Measurements from ENCODE around the gene KCNQ2.

The KCNQ2 gene

GRCh38 chr20:63468421-63468820, 4.0 kb downstream of the KCNQ2 start:
- Histone ChIP-seq H3K36me3 (no peaks in the 10 kb centered on the region), H3K9me3 (no peaks in the 10 kb centered on the region), H3K4me3 (no peak overlapping the region), H3K27me3 (peaks cover 0 to 94% of the 10 kb centered on the region in 2 donors), H3K4me1 (peaks cover 0 to 13% (median 9%) of the 10 kb centered on the region in 4 donors), H3K27ac (no peak overlapping the region)
- intact Hi-C loops (cut with DNase I; ENCODE audit: low total_unique reads) = no loop called here
- no peak for TF ChIP-seq CTCF (IDR thresholded peaks at IDR 0.05)
- DNase-seq = no peak

DNA sequence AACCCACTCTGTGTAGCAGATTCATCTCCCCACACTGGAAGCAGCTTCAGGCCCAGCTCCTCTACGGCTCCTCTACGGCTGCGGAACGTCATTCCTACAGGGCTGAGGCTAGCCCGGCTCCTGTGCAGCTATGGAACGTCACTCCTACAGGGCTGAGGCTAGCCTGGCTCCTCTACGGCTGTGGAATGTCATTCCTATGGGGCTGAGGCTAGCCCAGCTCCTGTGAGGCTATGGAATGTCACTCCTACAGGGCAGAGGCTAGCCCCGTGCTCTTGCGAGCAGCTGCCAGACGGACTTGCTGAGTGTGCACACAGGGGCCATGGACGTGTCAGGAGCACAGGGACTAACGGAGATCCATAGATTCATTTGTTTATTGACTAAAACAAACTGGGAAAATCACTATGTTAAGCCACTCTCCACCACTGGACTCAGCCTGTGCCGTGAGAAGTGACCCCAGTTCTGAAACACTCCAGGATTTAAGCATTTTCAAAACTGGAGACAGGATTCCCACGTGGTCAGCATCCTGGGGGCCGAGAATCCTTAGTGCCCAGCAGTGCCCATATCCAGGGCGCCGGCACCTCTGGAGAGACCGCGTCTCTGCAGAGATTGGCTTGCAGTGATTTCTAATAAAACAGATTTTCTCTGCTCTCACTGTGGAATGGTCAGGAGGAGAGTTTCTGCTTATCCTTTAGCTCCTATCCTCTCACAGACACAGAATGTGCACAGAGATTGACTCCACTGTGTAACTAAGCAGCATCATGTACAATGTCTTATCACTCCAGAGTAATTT, 5.0 kb downstream of the KCNQ2 start:
- Histone ChIP-seq H3K27me3 (peaks cover 0 to 98% of the 10 kb centered on the region in 2 donors), H3K36me3 (no peaks in the 10 kb centered on the region), H3K4me3 (no peak overlapping the region), H3K9me3 (no peaks in the 10 kb centered on the region), H3K4me1 (peaks cover 0 to 13% (median 9%) of the 10 kb centered on the region in 4 donors), H3K27ac (no peak overlapping the region)
- intact Hi-C loops (cut with DNase I; ENCODE audit: low total_unique reads) = no loop called here
- TF ChIP-seq CTCF (IDR thresholded peaks at IDR 0.05) = no peak
- no peak for DNase-seq

DNA sequence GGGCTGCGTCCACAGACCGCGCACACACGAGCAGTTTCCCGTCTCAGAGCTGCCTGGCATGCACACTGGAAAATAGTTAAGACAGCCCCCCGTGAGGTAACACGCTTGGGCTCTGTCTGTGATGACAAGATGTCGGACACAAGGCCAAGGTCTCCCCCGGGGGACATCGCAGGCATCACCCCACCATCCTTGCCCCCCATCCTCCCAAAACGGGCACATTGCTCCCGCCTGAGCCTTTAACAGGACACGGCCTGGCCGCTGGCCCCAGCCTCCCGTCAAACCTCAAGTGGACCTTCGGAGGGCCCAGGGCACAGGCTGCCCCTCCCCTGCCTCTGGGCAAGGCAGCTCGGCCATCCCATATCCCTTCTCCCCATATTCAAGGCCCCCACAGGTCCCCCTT, 5.6 kb downstream of the KCNQ2 start:
- no peak for TF ChIP-seq CTCF (IDR thresholded peaks at IDR 0.05)
- H3K36me3 ChIP-seq = no peaks in the 10 kb centered on the region
- H3K9me3 ChIP-seq = no peaks in the 10 kb centered on the region
- H3K4me3 ChIP-seq = no peak overlapping the region
- H3K27ac ChIP-seq = no peak overlapping the region
- peaks cover 0 to 8% (median 4%) of the 10 kb centered on the region in 4 donors for H3K4me1 ChIP-seq
- no peak for DNase-seq
- H3K27me3 ChIP-seq = peaks cover 0 to 99% of the 10 kb centered on the region in 2 donors
- intact Hi-C loops (cut with DNase I; ENCODE audit: low total_unique reads) = no loop called here

DNA sequence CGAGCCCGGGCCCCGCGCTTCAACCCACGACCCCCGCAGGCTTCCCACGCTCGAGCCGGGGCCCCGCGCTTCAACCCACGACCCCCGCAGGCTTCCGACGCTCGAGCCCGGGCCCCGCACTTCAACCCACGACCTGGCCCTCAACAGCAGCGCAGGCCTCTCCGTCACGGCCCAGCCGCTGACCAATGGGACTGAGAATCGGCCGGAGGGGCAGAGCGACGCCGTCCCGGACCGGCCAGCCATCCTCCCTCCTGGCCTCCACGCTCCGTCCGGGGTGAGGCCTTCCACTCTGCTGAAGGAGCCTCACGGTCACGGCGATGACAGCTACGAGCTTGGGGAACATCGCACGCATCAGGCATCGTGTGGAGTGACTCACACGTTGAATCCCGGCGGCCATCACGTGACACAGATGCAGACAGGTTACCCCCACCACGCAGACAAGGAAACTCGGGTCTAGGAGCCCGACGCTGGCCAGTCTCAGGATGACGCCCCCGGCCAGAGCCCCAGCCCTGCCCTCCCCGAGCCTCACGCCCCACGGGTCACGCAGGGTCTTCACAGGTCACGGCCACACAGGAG, 6.1 kb downstream of the KCNQ2 start:
- TF ChIP-seq CTCF (IDR thresholded peaks at IDR 0.05) = no peak
- Histone ChIP-seq H3K36me3 (no peaks in the 10 kb centered on the region), H3K4me1 (peaks cover 0 to 3% (median 0%) of the 10 kb centered on the region in 4 donors), H3K9me3 (no peaks in the 10 kb centered on the region), H3K27ac (no peak overlapping the region), H3K27me3 (peaks cover 0 to 99% of the 10 kb centered on the region in 2 donors), H3K4me3 (no peak overlapping the region)
- DNase-seq = no peak
- intact Hi-C loops (cut with DNase I; ENCODE audit: low total_unique reads) = no loop called here

DNA sequence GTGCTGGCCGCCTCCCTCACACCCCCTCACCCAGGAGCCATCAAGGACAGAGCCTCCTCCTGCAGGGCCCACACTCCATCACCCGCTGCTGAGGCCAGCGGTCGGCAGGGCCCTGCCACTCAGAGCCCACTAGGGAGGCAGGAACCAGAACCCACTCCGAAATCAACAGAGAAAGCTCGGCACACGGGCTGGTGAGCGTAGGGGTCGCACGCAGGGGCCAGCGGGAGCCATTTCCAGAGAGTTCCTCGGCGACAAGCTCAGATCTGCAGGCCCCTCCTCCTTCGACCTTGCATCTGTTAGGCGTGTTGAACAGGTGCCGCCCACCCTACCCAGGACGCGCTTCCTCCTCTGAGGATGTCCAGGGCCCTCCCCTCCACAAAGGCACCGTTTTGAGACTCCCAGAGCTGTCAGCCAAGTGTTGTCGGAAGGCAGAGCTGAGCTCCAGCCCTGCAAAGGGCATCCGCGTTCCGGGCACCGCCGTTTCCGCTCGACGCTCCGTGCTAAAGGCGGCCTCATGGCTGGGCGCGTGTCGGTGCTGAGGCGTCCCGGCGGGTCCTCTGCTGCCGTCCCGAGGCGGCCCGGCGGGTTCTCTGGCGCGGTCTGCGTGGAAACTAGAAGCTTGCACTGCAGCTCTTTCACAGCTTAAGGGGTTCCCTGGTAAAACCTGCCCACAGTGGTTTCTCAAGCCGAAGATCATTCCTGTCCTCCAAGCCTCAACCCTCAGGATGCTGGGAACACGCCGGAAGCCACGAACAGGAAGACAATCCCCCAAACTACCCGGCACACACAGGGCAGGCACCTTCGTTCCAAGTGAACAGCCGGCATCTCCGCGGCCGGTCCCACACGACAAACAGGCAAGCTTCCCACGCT, 6.8 kb downstream of the KCNQ2 start:
- H3K4me1 ChIP-seq = no peaks in the 10 kb centered on the region
- no peak overlapping the region for H3K4me3 ChIP-seq
- no peaks in the 10 kb centered on the region for H3K9me3 ChIP-seq
- DNase-seq = no peak
- H3K27ac ChIP-seq = no peak overlapping the region
- intact Hi-C loops (cut with DNase I; ENCODE audit: low total_unique reads) = no loop called here
- no peak for TF ChIP-seq CTCF (IDR thresholded peaks at IDR 0.05)
- H3K27me3 ChIP-seq = peaks cover 0 to 99% of the 10 kb centered on the region in 2 donors
- no peaks in the 10 kb centered on the region for H3K36me3 ChIP-seq
